HG03432 (cell line): ENCODE measurements around the gene CLK2.
"Not testable (repeated sequence)": the region's sequence is repeated elsewhere in the genome, so short reads cannot be mapped to it uniquely, and the experiment has no call there.

ENCODE experiments used
- ATAC-seq: cut with Tn5 transposase; IDR thresholded peaks from one replicate; pipeline ENCODE4 v1.9.1; 2021; ENCODE audit warnings: mild to moderate bottlenecking, moderate library complexity; ENCODE audit not compliant: unreplicated experiment

Gene CLK2

GRCh38 chr1:155268630-155269029, 4.7 kb downstream of the CLK2 start:
- ATAC-seq = no peak

- no peak for ATAC-seq
Observed at GRCh38 chr1:155267373-155267772, 5.9 kb downstream of the CLK2 start.

- no peak for ATAC-seq
Observed at GRCh38 chr1:155266553-155266952, 6.8 kb downstream of the CLK2 start.

GRCh38 chr1:155263067-155263466, 10.2 kb downstream of the CLK2 start:
- ATAC-seq = no peak

DNA sequence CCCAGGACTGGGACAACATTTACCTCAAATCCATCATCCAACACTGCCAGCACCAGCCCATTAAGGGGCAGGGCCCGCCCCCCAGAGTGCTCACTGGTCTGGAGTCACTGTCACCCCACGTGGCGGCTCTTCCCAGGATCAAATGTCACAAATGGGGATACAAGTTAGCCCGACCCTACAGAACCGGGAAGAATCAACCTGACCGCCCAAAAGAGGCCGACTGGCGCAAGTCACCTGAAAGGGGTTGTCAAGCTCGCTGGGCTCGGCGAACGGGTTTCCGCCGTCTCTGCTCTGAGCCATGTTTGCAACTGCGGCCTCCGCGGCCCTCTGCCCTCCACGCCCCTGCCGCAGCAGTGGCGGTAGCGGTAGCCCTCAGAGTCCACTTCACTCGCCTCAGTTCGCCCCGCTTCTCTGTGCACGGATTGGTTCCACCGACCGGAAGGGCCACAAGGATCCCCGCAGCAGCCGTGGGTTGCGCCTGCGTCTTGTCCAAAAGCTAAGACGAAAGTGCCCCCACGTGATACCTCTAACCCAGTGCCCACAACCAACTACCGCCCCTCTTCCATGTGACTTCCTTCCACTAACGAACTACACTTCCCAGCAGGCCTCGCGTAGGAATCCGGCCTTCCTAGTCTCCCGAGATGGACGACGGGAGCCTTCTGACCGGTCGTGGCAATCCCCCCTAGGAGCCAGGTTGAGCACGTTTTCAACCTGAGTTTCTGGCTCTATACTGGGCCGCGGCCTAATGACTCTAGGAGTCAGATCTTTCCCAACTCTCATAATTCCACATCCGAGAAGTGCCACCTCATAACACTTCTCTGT, 11.2 kb downstream of the CLK2 start, which contains the start of gene SCAMP3:
Gene SCAMP3 (minus strand): TSS at position 509 of the 822 bp plus-strand sequence. CDS start 209 bp downstream, at position 300.
- peak; percentile 86 for ATAC-seq

DNA sequence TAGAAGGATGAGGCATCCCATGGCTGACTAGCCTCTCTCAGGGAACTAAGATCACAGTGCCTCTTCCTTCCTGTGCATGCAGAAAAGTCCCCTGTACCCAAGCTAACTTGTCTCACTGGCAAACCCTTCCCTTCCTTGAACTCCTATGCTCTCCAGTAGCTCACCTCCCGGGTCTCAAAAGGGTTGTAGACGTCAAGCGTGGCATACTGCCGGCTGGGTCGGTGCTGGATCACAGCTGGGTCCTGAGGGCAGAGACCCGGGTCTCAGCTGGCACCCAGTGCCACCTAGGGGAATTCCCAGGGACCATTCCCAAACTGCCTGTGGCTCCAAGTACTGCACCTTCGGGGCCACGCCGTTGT, 11.8 kb downstream of the CLK2 start:
- peak; percentile 8 for ATAC-seq

- ATAC-seq = no peak
Observed at GRCh38 chr1:155260276-155260675, 13.0 kb downstream of the CLK2 start.

DNA sequence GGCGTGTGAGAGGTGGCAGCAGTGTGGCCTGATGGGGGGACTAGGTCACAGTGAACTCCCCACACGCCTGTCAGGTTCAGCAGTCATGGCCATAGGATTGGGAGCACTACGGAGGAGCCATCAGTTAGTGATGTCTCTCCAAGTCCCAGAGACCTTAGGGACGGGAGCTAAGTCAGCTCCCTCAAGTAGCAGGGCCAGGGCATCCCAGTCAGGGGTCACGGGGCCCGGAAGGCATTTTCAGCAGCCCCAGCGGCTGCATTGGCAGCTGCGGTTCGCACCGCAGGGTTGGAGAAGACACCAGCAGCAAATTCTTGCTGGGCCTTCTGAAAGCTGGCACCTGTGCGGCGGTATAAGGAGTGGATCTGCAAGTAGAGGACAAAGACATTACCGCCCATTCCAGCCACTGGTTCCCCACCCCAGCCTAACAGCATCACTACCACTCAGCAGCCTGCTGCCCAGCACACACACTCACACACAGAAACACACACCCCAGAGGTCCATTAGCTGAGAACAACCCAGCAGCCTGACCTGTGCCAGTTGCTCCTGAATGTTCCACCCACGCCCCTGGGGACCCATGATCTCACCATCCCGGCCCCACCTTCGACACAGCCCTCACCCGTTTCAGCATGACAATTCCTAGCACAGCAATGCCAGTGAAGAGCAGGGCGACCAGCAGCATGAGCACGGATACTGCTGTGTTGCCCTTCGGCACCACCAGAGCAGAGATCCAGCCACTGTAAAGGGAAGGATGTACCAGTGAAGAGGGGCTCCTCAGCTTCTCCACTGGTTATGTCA, 17.0 kb downstream of the CLK2 start:
- ATAC-seq = no peak

GRCh38 chr1:155255243-155256007, 17.9 kb downstream of the CLK2 start, which contains the start of gene ENTREP3:
ENTREP3 (minus strand) TSS chr1:155255483; CDS start chr1:155254877, 606 bp downstream.
- peak; percentile 64 for ATAC-seq

GRCh38 chr1:155254714-155255242, 18.5 kb downstream of the CLK2 start:
- no peak for ATAC-seq

DNA sequence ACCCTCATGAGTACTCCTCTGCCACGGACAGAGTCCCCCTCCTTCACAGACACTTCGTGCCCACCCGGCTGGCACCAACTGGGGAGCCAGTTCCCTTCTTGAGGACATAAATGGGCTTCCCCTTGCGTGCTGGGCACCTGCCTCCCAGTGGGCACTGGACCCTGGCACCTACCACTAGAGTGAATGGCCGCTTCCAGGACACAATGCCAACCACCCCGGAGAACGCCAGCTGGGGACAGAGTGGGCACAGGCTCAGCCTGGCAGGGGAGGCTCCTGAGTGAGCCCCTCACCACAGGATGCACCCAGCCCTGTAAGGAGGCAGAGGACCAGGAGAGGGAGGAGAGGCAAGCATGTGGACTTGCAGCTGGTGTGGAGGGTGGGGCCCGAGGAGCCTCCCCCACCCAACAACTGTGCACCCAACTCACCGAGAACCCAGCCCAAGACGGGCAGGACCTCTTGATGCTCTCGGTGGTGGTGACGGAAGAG, 19.0 kb downstream of the CLK2 start:
- no peak for ATAC-seq

- no peak for ATAC-seq
Observed at GRCh38 chr1:155253797-155254196, 19.5 kb downstream of the CLK2 start.

DNA sequence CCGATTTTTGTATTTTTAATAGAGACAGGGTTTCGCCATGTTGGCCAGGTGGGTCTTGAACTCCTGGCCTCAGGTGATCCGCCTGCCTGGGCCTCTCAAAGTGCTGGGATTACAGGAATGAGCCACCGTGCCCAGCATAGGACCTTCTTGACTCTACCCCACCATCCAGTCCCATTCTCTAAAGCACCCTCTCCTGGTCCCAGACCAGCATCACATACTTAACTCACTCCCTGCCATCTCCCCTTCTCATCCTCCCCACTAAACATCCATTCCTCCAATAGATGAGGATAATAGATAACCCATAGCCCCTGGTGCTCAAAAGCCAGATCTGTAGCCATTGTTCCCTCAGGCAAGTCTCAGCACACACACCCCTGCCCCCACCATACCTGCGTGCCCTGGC, 20.1 kb downstream of the CLK2 start:
- no peak for ATAC-seq

DNA sequence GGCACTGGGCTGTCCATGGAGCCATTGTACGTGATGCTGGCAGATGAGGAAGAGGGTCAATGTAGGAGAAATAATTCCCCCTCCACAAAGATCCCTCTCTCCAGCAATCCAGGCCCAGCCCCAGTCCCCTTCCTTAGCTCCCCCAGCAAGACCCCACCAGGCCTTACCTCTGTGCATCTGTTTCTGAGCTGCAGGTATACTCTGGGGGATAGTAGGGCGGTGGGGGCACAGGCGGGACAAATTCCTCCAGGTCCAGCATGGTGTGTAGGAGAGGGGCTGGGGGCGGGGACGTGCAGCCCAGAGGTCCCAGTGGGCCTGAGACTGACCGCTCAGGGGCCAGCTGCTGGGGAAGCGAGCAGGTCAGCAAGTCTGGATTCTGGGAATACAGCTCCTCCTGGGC, 21.7 kb downstream of the CLK2 start:
- ATAC-seq = no peak

- peak; percentile 80 for ATAC-seq
Observed at GRCh38 chr1:155250633-155251449, 22.5 kb downstream of the CLK2 start.

DNA sequence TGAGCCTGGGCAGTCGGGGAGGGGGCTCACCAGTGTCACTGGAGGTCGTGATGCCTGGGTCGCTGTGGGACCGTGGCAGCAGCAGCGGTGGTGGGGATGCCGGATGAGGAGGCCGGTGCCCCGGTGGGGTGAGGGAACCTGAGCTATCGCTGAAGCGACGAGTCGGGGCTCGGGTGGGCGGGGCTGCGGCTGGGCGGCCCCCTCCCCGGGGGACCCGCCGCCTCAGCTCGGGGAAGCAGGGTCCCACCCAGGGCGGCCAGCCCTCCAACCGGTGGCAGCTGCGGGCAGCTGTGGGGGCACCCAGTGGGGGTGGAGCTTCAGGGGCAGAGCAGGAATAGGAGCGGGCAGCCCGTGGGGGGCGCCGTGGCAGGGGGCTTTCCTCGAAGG, 23.1 kb downstream of the CLK2 start:
- peak; percentile 26 for ATAC-seq

GRCh38 chr1:155247667-155248553, 25.4 kb downstream of the CLK2 start:
- ATAC-seq = no peak

DNA sequence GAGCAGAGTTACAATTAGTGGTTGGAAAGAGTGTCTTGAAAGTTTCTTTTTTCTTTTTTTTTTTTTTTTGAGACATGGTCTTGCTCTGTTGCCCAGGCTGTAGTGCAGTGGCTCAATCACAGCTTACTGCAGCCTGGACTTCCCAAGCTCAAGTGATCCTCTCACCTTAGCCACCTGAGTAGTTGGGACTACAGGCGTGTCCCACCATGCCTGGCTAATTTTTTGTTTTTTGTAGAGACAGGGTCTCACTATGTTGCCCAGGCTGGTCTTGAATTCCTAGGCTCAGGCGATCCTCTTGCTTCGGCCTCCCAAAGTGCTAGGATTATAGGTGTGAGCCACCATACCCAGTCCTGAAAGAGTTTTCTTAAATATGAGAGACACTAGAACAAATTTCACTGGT, 26.5 kb downstream of the CLK2 start:
- not testable (repeated sequence) for ATAC-seq

DNA sequence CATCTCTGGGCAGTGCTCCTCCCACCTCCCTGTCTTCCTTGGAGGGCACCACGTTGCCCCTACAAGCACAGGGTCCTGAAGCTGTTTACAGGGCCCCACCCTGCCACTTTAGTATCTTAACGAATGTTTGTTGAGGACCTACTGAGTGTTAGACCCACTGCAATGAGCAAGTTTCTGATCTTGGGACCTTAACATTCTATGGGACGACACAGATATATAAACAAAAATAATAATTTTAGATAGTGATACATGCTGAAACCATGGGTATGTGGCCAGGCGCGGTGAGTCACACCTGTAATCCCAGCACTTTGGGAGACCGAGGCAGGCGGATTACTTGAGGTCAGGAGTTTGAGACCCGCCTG, 28.2 kb downstream of the CLK2 start:
- ATAC-seq = no peak
